Natural killer cell treated with Interleukin-12 subunit alpha and Interleukin-12 subunit beta and Interleukin-15 and Interleukin-18, amount 100 ng/mL, for 72 hours (primary cell): ENCODE results near the gene CCNQ. TPM values are rescaled to one million over a fixed set of nuclear protein-coding genes. Genes with fewer than 3 reads are reported as not detected.
A peak's percentile ranks its signal among the peaks of the same experiment; 100 is the strongest.

Source experiments
- ATAC-seq, 2 donors: fragments of 150-1000 bp; cut with Tn5 transposase in 1 of 2; sonication (Bioruptor Pico), chemical (Tn5 transposase) in 1 of 2; 2 replicates each; pipeline ENCODE4 v1.10.0; 2021
- DNase-seq: peaks from one replicate; pipeline ENCODE4 v3.0.0; 2022; ENCODE audit warnings: low spot score
- H3K27ac Mint-ChIP-seq, 2 donors: 1 replicate in 1 of 2; 2 replicates in 1 of 2; pipeline ENCODE4 v1.8.0; 2022; ENCODE audit warnings: mixed read lengths in 2 of 2, mild to moderate bottlenecking in 1 of 2, moderate library complexity in 1 of 2
- H3K27me3 Mint-ChIP-seq, 2 donors: 1 replicate in 1 of 2; 2 replicates in 1 of 2; pipeline ENCODE4 v1.8.0; 2022; ENCODE audit warnings: mixed read lengths in 2 of 2
- H3K36me3 Mint-ChIP-seq: one replicate; pipeline ENCODE4 v1.8.0; 2022; ENCODE audit warnings: mixed read lengths
- H3K4me1 Mint-ChIP-seq, 2 donors: 1 replicate in 1 of 2; 2 replicates in 1 of 2; pipeline ENCODE4 v1.8.0; 2022; ENCODE audit warnings: low read depth in 2 of 2, mixed read lengths in 2 of 2, mild to moderate bottlenecking in 1 of 2
- H3K4me3 Mint-ChIP-seq: one replicate; pipeline ENCODE4 v1.8.0; 2022; ENCODE audit warnings: mixed read lengths
- H3K9me3 Mint-ChIP-seq: 2 replicates; pipeline ENCODE4 v1.8.0; 2022; ENCODE audit warnings: mixed read lengths
- total RNA-seq, 2 donors: library from RNA; stranded (reverse); gene quantifications; one replicate each; pipeline ENCODE4 v1.2.3, GENCODE V29; 2022

CCNQ gene
- total RNA-seq, 2 donors from 2014 or later = 16.4 to 30.7 TPM

GRCh38 chrX:153592966-153593688 lies 5.8 kb downstream of the CCNQ start:
- Mint-ChIP-seq H3K4me1 (peaks cover 7 to 15% of the 10 kb centered on the region in 2 donors), H3K27me3 (no peaks in the 10 kb centered on the region), H3K9me3 (no peaks in the 10 kb centered on the region), H3K36me3 (no peaks in the 10 kb centered on the region), H3K4me3 (no peak overlapping the region), H3K27ac (no peak overlapping the region)
- DNase-seq (no peak), ATAC-seq (peak in 1 of 2 donors; percentile 16)

GRCh38 chrX:153592091-153592833 lies 6.7 kb downstream of the CCNQ start:
- Mint-ChIP-seq H3K4me3 (no peak overlapping the region), H3K4me1 (peaks cover 0 to 8% of the 10 kb centered on the region in 2 donors), H3K9me3 (no peaks in the 10 kb centered on the region), H3K27ac (no peak overlapping the region), H3K36me3 (no peaks in the 10 kb centered on the region), H3K27me3 (no peaks in the 10 kb centered on the region)
- ATAC-seq (no peak), DNase-seq (no peak)

- ATAC-seq = no peak
Measured at GRCh38 chrX:153590961-153591956, 7.7 kb downstream of the CCNQ start.

GRCh38 chrX:153588782-153589446 lies 10.0 kb downstream of the CCNQ start:
- peaks cover 0 to 2% of the 10 kb centered on the region in 2 donors for H3K27me3 Mint-ChIP-seq
- no peak for DNase-seq

More at GRCh38 chrX:153590961-153591956, 7.7 kb downstream of the CCNQ start:
- Mint-ChIP-seq H3K27me3 (peaks cover 0 to 2% of the 10 kb centered on the region in 2 donors), H3K27ac (no peak overlapping the region), H3K9me3 (no peaks in the 10 kb centered on the region), H3K4me1 (peaks cover 0 to 7% of the 10 kb centered on the region in 2 donors), H3K36me3 (no peaks in the 10 kb centered on the region), H3K4me3 (no peak overlapping the region)
- no peak for DNase-seq

GRCh38 chrX:153588021-153588781 lies 10.7 kb downstream of the CCNQ start:
- no peak overlapping the region for H3K27ac Mint-ChIP-seq
- H3K4me3 Mint-ChIP-seq = no peak overlapping the region
- DNase-seq (no peak), ATAC-seq (no peak)
- H3K4me1 Mint-ChIP-seq = peaks cover 4 to 7% of the 10 kb centered on the region in 2 donors
- peaks cover 0 to 2% of the 10 kb centered on the region in 2 donors for H3K27me3 Mint-ChIP-seq
- H3K9me3 Mint-ChIP-seq = no peaks in the 10 kb centered on the region
- H3K36me3 Mint-ChIP-seq = no peaks in the 10 kb centered on the region

More at GRCh38 chrX:153588782-153589446, 10.0 kb downstream of the CCNQ start:
- ATAC-seq = no peak
- H3K4me3 Mint-ChIP-seq = no peak overlapping the region
- H3K36me3 Mint-ChIP-seq = no peaks in the 10 kb centered on the region
- H3K4me1 Mint-ChIP-seq = peaks cover 0 to 6% of the 10 kb centered on the region in 2 donors
- H3K9me3 Mint-ChIP-seq = no peaks in the 10 kb centered on the region
- H3K27ac Mint-ChIP-seq = no peak overlapping the region

- DNase-seq (no peak), ATAC-seq (no peak)
- Mint-ChIP-seq H3K27me3 (peaks cover 0 to 2% of the 10 kb centered on the region in 2 donors), H3K4me1 (peaks cover 10% of the 10 kb centered on the region in 2 donors), H3K9me3 (no peaks in the 10 kb centered on the region), H3K27ac (no peak overlapping the region), H3K36me3 (no peaks in the 10 kb centered on the region), H3K4me3 (no peak overlapping the region)
Measured at GRCh38 chrX:153587342-153587741, 11.6 kb downstream of the CCNQ start.

GRCh38 chrX:153585827-153586226 lies 13.1 kb downstream of the CCNQ start:
- Mint-ChIP-seq H3K27me3 (peaks cover 0 to 2% of the 10 kb centered on the region in 2 donors), H3K9me3 (no peaks in the 10 kb centered on the region), H3K36me3 (no peaks in the 10 kb centered on the region), H3K4me3 (no peak overlapping the region), H3K4me1 (peaks cover 10% of the 10 kb centered on the region in 2 donors), H3K27ac (peak overlapping the region in 1 of 2 donors; percentile 49)
- DNase-seq (no peak), ATAC-seq (no peak)

- no peak for ATAC-seq
- no peak for DNase-seq
- Mint-ChIP-seq H3K36me3 (no peaks in the 10 kb centered on the region), H3K4me1 (peaks cover 10% of the 10 kb centered on the region in 2 donors), H3K27me3 (peaks cover 0 to 2% of the 10 kb centered on the region in 2 donors), H3K27ac (no peak overlapping the region), H3K4me3 (no peak overlapping the region), H3K9me3 (no peaks in the 10 kb centered on the region)
Measured at GRCh38 chrX:153583433-153583832, 15.5 kb downstream of the CCNQ start.

GRCh38 chrX:153582896-153583295 lies 16.0 kb downstream of the CCNQ start:
- peaks cover 0 to 2% of the 10 kb centered on the region in 2 donors for H3K27me3 Mint-ChIP-seq
- H3K36me3 Mint-ChIP-seq = no peaks in the 10 kb centered on the region
- no peak overlapping the region for H3K27ac Mint-ChIP-seq
- peak; percentile 86 to 93 for ATAC-seq
- peak; percentile 77 for DNase-seq
- H3K9me3 Mint-ChIP-seq = no peaks in the 10 kb centered on the region
- peak overlapping the region; percentile 25 for H3K4me3 Mint-ChIP-seq
- peaks cover 10% of the 10 kb centered on the region in 2 donors for H3K4me1 Mint-ChIP-seq

GRCh38 chrX:153580700-153581386 lies 18.1 kb downstream of the CCNQ start:
- H3K27me3 Mint-ChIP-seq = no peaks in the 10 kb centered on the region
- ATAC-seq (no peak), DNase-seq (no peak)
- H3K4me1 Mint-ChIP-seq = peaks cover 10% of the 10 kb centered on the region in 2 donors
- H3K9me3 Mint-ChIP-seq = no peaks in the 10 kb centered on the region
- H3K4me3 Mint-ChIP-seq = no peak overlapping the region
- no peak overlapping the region for H3K27ac Mint-ChIP-seq
- no peaks in the 10 kb centered on the region for H3K36me3 Mint-ChIP-seq

- peaks cover 0 to 3% of the 10 kb centered on the region in 2 donors for H3K27me3 Mint-ChIP-seq
- no peaks in the 10 kb centered on the region for H3K36me3 Mint-ChIP-seq
- no peak for ATAC-seq
Measured at GRCh38 chrX:153578889-153579288, 20.1 kb downstream of the CCNQ start.

More at GRCh38 chrX:153578889-153579288, 20.1 kb downstream of the CCNQ start:
- no peak for DNase-seq
- no peaks in the 10 kb centered on the region for H3K9me3 Mint-ChIP-seq
- no peak overlapping the region for H3K27ac Mint-ChIP-seq
- H3K4me1 Mint-ChIP-seq = peaks cover 6 to 10% of the 10 kb centered on the region in 2 donors
- no peak overlapping the region for H3K4me3 Mint-ChIP-seq
